Measurements from ENCODE around the gene INPP4B.

The INPP4B gene

GRCh38 chr4:142144813-142145212 is 701.3 kb downstream of the INPP4B start:
- no peak overlapping the region for H3K4me3 ChIP-seq
- H3K36me3 ChIP-seq, result no peaks in the 10 kb centered on the region
- TF ChIP-seq Cebpa-rat (IDR thresholded peaks at IDR 0.05), result no peak
- no peak overlapping the region for H3K9ac ChIP-seq
- H3K9me3 ChIP-seq, result no peaks in the 10 kb centered on the region
- no peaks in the 10 kb centered on the region for H4K20me1 ChIP-seq
- no peak overlapping the region for H3K4me2 ChIP-seq
- no peaks in the 10 kb centered on the region for H3K27me3 ChIP-seq
- no peak overlapping the region for H3K27ac ChIP-seq
- no peaks in the 10 kb centered on the region for H3K4me1 ChIP-seq

GRCh38 chr4:142142366-142143054 is 703.6 kb downstream of the INPP4B start:
- no peak overlapping the region for H3K27ac ChIP-seq

GRCh38 chr4:142141224-142141623 is 704.9 kb downstream of the INPP4B start:
- no peak overlapping the region for H3K4me3 ChIP-seq
- no peaks in the 10 kb centered on the region for H3K4me1 ChIP-seq
- H3K9ac ChIP-seq, result no peak overlapping the region
- H3K4me2 ChIP-seq, result no peak overlapping the region
- H3K36me3 ChIP-seq, result no peaks in the 10 kb centered on the region
- H3K27ac ChIP-seq, result no peak overlapping the region
- TF ChIP-seq Cebpa-rat (IDR thresholded peaks at IDR 0.05), result no peak
- no peaks in the 10 kb centered on the region for H4K20me1 ChIP-seq
- H3K27me3 ChIP-seq, result no peaks in the 10 kb centered on the region
- no peaks in the 10 kb centered on the region for H3K9me3 ChIP-seq

More at GRCh38 chr4:142142366-142143054, 703.6 kb downstream of the INPP4B start:
- H4K20me1 ChIP-seq, result no peaks in the 10 kb centered on the region
- H3K36me3 ChIP-seq, result no peaks in the 10 kb centered on the region
- no peak overlapping the region for H3K4me3 ChIP-seq
- TF ChIP-seq Cebpa-rat (IDR thresholded peaks at IDR 0.05), result no peak
- no peaks in the 10 kb centered on the region for H3K27me3 ChIP-seq
- no peak overlapping the region for H3K9ac ChIP-seq
- H3K9me3 ChIP-seq, result no peaks in the 10 kb centered on the region
- no peak overlapping the region for H3K4me2 ChIP-seq
- H3K4me1 ChIP-seq, result no peaks in the 10 kb centered on the region

GRCh38 chr4:142130666-142131065 is 715.4 kb downstream of the INPP4B start:
- H3K36me3 ChIP-seq, result no peaks in the 10 kb centered on the region
- no peak overlapping the region for H3K4me2 ChIP-seq
- H3K4me3 ChIP-seq, result no peak overlapping the region
- H3K27me3 ChIP-seq, result no peaks in the 10 kb centered on the region
- no peak overlapping the region for H3K9ac ChIP-seq
- H3K27ac ChIP-seq, result no peak overlapping the region
- H3K9me3 ChIP-seq, result no peaks in the 10 kb centered on the region
- H3K4me1 ChIP-seq, result no peaks in the 10 kb centered on the region
- TF ChIP-seq Cebpa-rat (IDR thresholded peaks at IDR 0.05), result no peak
- H4K20me1 ChIP-seq, result no peaks in the 10 kb centered on the region

GRCh38 chr4:142129931-142130330 is 716.2 kb downstream of the INPP4B start:
- Histone ChIP-seq H3K4me3 (no peak overlapping the region), H4K20me1 (no peaks in the 10 kb centered on the region), H3K9me3 (no peaks in the 10 kb centered on the region), H3K27me3 (no peaks in the 10 kb centered on the region), H3K27ac (no peak overlapping the region), H3K4me1 (no peaks in the 10 kb centered on the region), H3K36me3 (no peaks in the 10 kb centered on the region), H3K4me2 (no peak overlapping the region), H3K9ac (no peak overlapping the region)
- no peak for TF ChIP-seq Cebpa-rat (IDR thresholded peaks at IDR 0.05)

- Histone ChIP-seq H3K27ac (no peak overlapping the region), H3K36me3 (no peaks in the 10 kb centered on the region), H3K4me2 (no peak overlapping the region), H3K9ac (no peak overlapping the region), H3K4me1 (no peaks in the 10 kb centered on the region), H3K4me3 (no peak overlapping the region), H3K9me3 (no peaks in the 10 kb centered on the region), H3K27me3 (no peaks in the 10 kb centered on the region), H4K20me1 (no peaks in the 10 kb centered on the region)
- TF ChIP-seq Cebpa-rat (IDR thresholded peaks at IDR 0.05), result no peak
These were observed 716.6 kb downstream of the INPP4B start for GRCh38 chr4:142129473-142129872.

GRCh38 chr4:142128529-142128928 is 717.6 kb downstream of the INPP4B start:
- H4K20me1 ChIP-seq, result no peaks in the 10 kb centered on the region
- H3K36me3 ChIP-seq, result no peaks in the 10 kb centered on the region
- no peak overlapping the region for H3K4me2 ChIP-seq
- TF ChIP-seq Cebpa-rat (IDR thresholded peaks at IDR 0.05), result no peak
- H3K9me3 ChIP-seq, result no peaks in the 10 kb centered on the region
- H3K4me1 ChIP-seq, result no peaks in the 10 kb centered on the region
- no peaks in the 10 kb centered on the region for H3K27me3 ChIP-seq
- no peak overlapping the region for H3K9ac ChIP-seq
- no peak overlapping the region for H3K27ac ChIP-seq
- no peak overlapping the region for H3K4me3 ChIP-seq

- H3K9ac ChIP-seq, result no peak overlapping the region
- no peak overlapping the region for H3K4me3 ChIP-seq
- H3K36me3 ChIP-seq, result no peaks in the 10 kb centered on the region
- H4K20me1 ChIP-seq, result no peaks in the 10 kb centered on the region
- H3K4me1 ChIP-seq, result no peaks in the 10 kb centered on the region
- no peaks in the 10 kb centered on the region for H3K9me3 ChIP-seq
- no peak overlapping the region for H3K4me2 ChIP-seq
- TF ChIP-seq Cebpa-rat (IDR thresholded peaks at IDR 0.05), result no peak
- no peak overlapping the region for H3K27ac ChIP-seq
- no peaks in the 10 kb centered on the region for H3K27me3 ChIP-seq
These were observed 719.1 kb downstream of the INPP4B start for GRCh38 chr4:142126890-142127497.

GRCh38 chr4:142124874-142125273 is 721.2 kb downstream of the INPP4B start:
- H3K27me3 ChIP-seq, result no peaks in the 10 kb centered on the region
- no peak overlapping the region for H3K4me3 ChIP-seq
- H3K4me1 ChIP-seq, result no peaks in the 10 kb centered on the region
- H4K20me1 ChIP-seq, result no peaks in the 10 kb centered on the region
- H3K36me3 ChIP-seq, result no peaks in the 10 kb centered on the region
- no peak for TF ChIP-seq Cebpa-rat (IDR thresholded peaks at IDR 0.05)
- H3K9me3 ChIP-seq, result no peaks in the 10 kb centered on the region
- H3K27ac ChIP-seq, result no peak overlapping the region
- H3K9ac ChIP-seq, result no peak overlapping the region
- no peak overlapping the region for H3K4me2 ChIP-seq

- H3K4me3 ChIP-seq, result no peak overlapping the region
- no peak overlapping the region for H3K27ac ChIP-seq
- H3K9ac ChIP-seq, result no peak overlapping the region
- H4K20me1 ChIP-seq, result no peaks in the 10 kb centered on the region
- no peak overlapping the region for H3K4me2 ChIP-seq
- no peak for TF ChIP-seq Cebpa-rat (IDR thresholded peaks at IDR 0.05)
- no peaks in the 10 kb centered on the region for H3K4me1 ChIP-seq
- no peaks in the 10 kb centered on the region for H3K9me3 ChIP-seq
- H3K27me3 ChIP-seq, result no peaks in the 10 kb centered on the region
- no peaks in the 10 kb centered on the region for H3K36me3 ChIP-seq
These were observed 724.4 kb downstream of the INPP4B start for GRCh38 chr4:142121448-142122350.
